IPS-18c (cell line): ENCODE measurements around the gene PRR3.
"Not testable (repeated sequence)": the region's sequence is repeated elsewhere in the genome, so short reads cannot be mapped to it uniquely, and the experiment has no call there.

ENCODE experiments used
- H3K4me3 ChIP-seq: 2 replicates; pipeline ENCODE4 v1.7.0; 2013; ENCODE audit warnings: low read depth, mild to moderate bottlenecking, low read length, moderate library complexity; ENCODE audit not compliant: insufficient read depth
- H3K9me3 ChIP-seq: one replicate; pipeline ENCODE4 v1.6.1; 2013; ENCODE audit warnings: mild to moderate bottlenecking, low read length, moderate library complexity; ENCODE audit not compliant: control insufficient read depth, insufficient read depth

PRR3 gene

GRCh38 chr6:30556906-30557682 lies at the start of gene PRR3:
Gene PRR3, plus strand, starts transcription at chr6:30557295. Its CDS starts 50 bp downstream, at chr6:30557345.
- Histone ChIP-seq H3K4me3 (peak within 1 kb of the TSS; percentile 93), H3K9me3 (no peaks in the 10 kb centered on the region)

- no peaks in the 10 kb centered on the region for H3K9me3 ChIP-seq
- no peak overlapping the region for H3K4me3 ChIP-seq
These were observed 49.0 kb upstream of the PRR3 start for GRCh38 chr6:30507849-30508827.

- H3K4me3 ChIP-seq: no peak overlapping the region
- no peaks in the 10 kb centered on the region for H3K9me3 ChIP-seq
These were observed 48.0 kb upstream of the PRR3 start for GRCh38 chr6:30508890-30509736.

GRCh38 chr6:30510419-30511168 lies 46.5 kb upstream of the PRR3 start:
- Histone ChIP-seq H3K9me3 (no peaks in the 10 kb centered on the region), H3K4me3 (no peak overlapping the region)

GRCh38 chr6:30511169-30511546 lies 45.9 kb upstream of the PRR3 start:
- Histone ChIP-seq H3K9me3 (no peaks in the 10 kb centered on the region), H3K4me3 (no peak overlapping the region)

GRCh38 chr6:30513451-30513850 lies 43.6 kb upstream of the PRR3 start:
- Histone ChIP-seq H3K4me3 (no peak overlapping the region), H3K9me3 (no peaks in the 10 kb centered on the region)

GRCh38 chr6:30515106-30515505 lies 42.0 kb upstream of the PRR3 start:
- no peaks in the 10 kb centered on the region for H3K9me3 ChIP-seq
- H3K4me3 ChIP-seq: peak overlapping the region; percentile 25; the same call in 1 of the 2 replicates

GRCh38 chr6:30515944-30516753 lies 40.9 kb upstream of the PRR3 start:
- peak overlapping the region; percentile 32; the same call in 1 of the 2 replicates for H3K4me3 ChIP-seq

GRCh38 chr6:30516754-30517076 lies 40.4 kb upstream of the PRR3 start:
- peak overlapping the region; percentile 32; the same call in 1 of the 2 replicates for H3K4me3 ChIP-seq
- H3K9me3 ChIP-seq: not testable (repeated sequence)

More at GRCh38 chr6:30515944-30516753, 40.9 kb upstream of the PRR3 start:
- H3K9me3 ChIP-seq: no peaks in the 10 kb centered on the region

- not testable (repeated sequence) for H3K4me3 ChIP-seq, H3K9me3 ChIP-seq
These were observed 39.2 kb upstream of the PRR3 start for GRCh38 chr6:30517767-30518504.

- H3K4me3 ChIP-seq, H3K9me3 ChIP-seq: not testable (repeated sequence)
These were observed 38.5 kb upstream of the PRR3 start for GRCh38 chr6:30518505-30519145.

GRCh38 chr6:30520522-30520921 lies 36.6 kb upstream of the PRR3 start:
- Histone ChIP-seq H3K9me3 (no peaks in the 10 kb centered on the region), H3K4me3 (no peak overlapping the region)

- not testable (repeated sequence) for H3K4me3 ChIP-seq, H3K9me3 ChIP-seq
These were observed 36.0 kb upstream of the PRR3 start for GRCh38 chr6:30521082-30521481.

- H3K9me3 ChIP-seq, H3K4me3 ChIP-seq: not testable (repeated sequence)
These were observed 35.1 kb upstream of the PRR3 start for GRCh38 chr6:30521952-30522351.

GRCh38 chr6:30526444-30526843 lies 30.7 kb upstream of the PRR3 start:
- not testable (repeated sequence) for H3K4me3 ChIP-seq, H3K9me3 ChIP-seq
